WERI-Rb-1 (cell line): ENCODE data around the gene AKAP5.
A peak's percentile ranks its signal among the peaks of the same experiment; 100 is the strongest.

Experiments
- DNase-seq: peaks from one replicate; pipeline ENCODE4 v3.0.0-alpha.2; 2020
- H3K27ac ChIP-seq: fragments of 250-450 bp; sonication (Bioruptor Pico); 2 replicates; pipeline ENCODE4 v1.5.1; 2020; ENCODE audit warnings: mild to moderate bottlenecking, moderate library complexity
- H3K27me3 ChIP-seq: fragments of 250-450 bp; sonication (Bioruptor Pico); 2 replicates; pipeline ENCODE4 v1.5.1; 2021; ENCODE audit warnings: mild to moderate bottlenecking, low read depth, moderate library complexity; ENCODE audit not compliant: insufficient read depth, severe bottlenecking
- H3K36me3 ChIP-seq: fragments of 250-450 bp; sonication (Bioruptor Pico); 2 replicates; pipeline ENCODE4 v1.5.1; 2020; ENCODE audit warnings: mild to moderate bottlenecking, moderate library complexity
- H3K4me3 ChIP-seq: 2 replicates; pipeline ENCODE4 v1.5.1; 2011; ENCODE audit warnings: low read depth, mild to moderate bottlenecking, control low read depth, low read length
- H3K9me3 ChIP-seq: fragments of 250-450 bp; sonication (Bioruptor Pico); 2 replicates; pipeline ENCODE4 v1.5.1; 2021; ENCODE audit warnings: mild to moderate bottlenecking, moderate library complexity; ENCODE audit not compliant: severe bottlenecking
- CTCF ChIP-seq: IDR thresholded peaks from 2 replicates; pipeline ENCODE4 v1.5.1; 2011; ENCODE audit warnings: low read depth, mild to moderate bottlenecking, control low read depth, inconsistent platforms, low read length

Gene AKAP5, protein sequence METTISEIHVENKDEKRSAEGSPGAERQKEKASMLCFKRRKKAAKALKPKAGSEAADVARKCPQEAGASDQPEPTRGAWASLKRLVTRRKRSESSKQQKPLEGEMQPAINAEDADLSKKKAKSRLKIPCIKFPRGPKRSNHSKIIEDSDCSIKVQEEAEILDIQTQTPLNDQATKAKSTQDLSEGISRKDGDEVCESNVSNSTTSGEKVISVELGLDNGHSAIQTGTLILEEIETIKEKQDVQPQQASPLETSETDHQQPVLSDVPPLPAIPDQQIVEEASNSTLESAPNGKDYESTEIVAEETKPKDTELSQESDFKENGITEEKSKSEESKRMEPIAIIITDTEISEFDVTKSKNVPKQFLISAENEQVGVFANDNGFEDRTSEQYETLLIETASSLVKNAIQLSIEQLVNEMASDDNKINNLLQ

DNA sequence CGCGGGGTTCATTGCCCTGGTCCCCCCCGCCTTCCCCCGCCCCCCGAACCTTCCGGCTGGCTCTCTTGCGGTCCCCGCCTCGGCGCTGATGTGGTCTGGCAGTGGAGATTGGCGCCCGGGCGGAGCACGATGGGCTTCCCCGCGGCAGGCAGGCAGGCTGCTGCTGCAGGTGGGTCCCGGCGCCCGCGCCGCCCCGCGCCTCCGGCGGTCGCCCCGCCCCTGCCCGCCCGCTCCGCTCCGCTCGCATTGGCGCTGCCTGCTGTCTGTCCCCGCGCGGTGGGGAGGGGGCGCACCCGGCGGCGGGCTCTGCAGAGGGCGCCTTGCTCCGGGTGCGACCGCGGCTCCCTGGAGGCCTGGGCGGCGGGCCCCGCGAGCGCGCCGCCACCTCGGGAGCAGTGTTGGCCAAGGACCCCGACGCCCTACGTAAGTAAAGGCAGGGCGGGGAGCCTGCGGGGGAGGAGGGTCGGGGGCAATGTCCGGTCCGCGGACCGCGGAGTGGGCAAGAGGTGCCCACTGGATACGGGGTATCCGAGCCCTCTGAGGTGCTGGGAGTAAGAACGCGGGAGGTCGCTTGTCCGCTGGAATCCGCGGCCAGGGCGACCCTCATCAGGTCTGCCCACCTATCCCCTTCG, at the start of gene AKAP5:
TSS of gene AKAP5 (plus strand) at position 309 of the 632 bp plus-strand sequence. CDS start 2,896 bp downstream, outside the sequence.
- TF ChIP-seq CTCF: no peak
- peak; percentile 83 for DNase-seq
- Histone ChIP-seq H3K27me3 (no peaks in the 10 kb centered on the region), H3K4me3 (peak within 1 kb of the TSS; percentile 70), H3K27ac (peak within 1 kb of the TSS; percentile 66), H3K9me3 (no peaks in the 10 kb centered on the region), H3K36me3 (peaks cover 8% of the 10 kb centered on the region)

GRCh38 chr14:64416348-64416932, 48.9 kb upstream of the AKAP5 start:
- DNase-seq: no peak
- Histone ChIP-seq H3K9me3 (no peaks in the 10 kb centered on the region), H3K36me3 (peaks cover 86% of the 10 kb centered on the region), H3K27ac (no peak overlapping the region), H3K27me3 (no peaks in the 10 kb centered on the region), H3K4me3 (no peak overlapping the region)
- no peak for TF ChIP-seq CTCF

DNA sequence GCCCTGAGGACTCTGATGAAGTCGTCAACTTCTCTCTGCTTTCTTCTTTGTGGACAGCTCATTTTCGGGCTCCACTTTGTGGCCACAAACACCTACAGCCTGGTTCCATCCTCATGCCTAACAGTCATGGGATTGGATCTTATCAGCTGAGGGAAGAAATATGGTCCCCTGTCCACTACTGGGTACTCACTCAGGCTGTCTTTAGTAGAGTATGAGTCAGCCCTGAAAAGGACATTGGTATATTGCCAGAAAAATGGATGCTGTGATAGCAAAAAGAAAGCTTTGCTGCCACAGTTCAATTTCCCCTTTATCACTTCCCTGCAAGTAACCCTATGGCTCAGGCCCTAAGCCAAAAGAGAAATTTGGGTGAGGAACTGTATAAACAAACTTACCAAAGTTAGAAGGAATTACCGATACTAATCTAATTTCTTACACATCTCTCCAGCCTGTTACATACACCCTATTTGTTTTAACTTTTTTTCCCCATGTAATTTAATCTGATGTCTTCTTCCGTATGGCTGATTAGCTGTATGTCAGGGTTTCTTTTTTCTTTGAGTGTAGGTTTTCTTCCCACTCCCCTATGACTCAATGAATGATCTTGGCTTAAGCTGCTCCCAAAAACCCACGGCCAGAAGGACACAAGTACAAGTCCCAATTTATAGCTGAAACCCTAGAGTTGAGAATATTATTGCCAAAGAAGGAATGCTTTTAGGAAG, 48.1 kb upstream of the AKAP5 start:
- TF ChIP-seq CTCF: no peak
- Histone ChIP-seq H3K27me3 (no peaks in the 10 kb centered on the region), H3K36me3 (peaks cover 86% of the 10 kb centered on the region), H3K27ac (no peak overlapping the region), H3K4me3 (no peak overlapping the region), H3K9me3 (no peaks in the 10 kb centered on the region)
- no peak for DNase-seq

- Histone ChIP-seq H3K27ac (no peak overlapping the region), H3K27me3 (no peaks in the 10 kb centered on the region), H3K36me3 (peaks cover 86% of the 10 kb centered on the region), H3K9me3 (no peaks in the 10 kb centered on the region), H3K4me3 (no peak overlapping the region)
- TF ChIP-seq CTCF: no peak
- no peak for DNase-seq
Observed at GRCh38 chr14:64417771-64418125, 47.6 kb upstream of the AKAP5 start.

DNA sequence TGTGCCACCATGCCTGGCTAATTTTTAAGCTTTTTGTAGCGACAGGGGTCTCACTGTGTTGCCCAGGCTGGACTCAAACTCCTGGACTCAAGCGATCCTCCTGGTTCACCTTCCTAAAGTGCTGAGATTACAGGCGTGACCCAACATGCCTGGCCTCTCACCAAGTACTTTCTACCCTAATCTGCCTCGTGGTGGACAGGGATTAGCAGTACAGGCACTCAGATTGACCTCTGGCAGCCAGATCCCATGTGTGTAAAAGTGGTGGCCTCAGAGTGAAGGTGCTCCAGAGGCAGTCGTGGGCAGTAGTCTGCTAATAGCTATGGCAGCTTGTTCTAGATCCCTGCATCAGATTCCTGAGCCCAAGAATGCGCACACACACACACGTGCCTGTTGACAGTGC, 46.3 kb upstream of the AKAP5 start:
- Histone ChIP-seq H3K27ac (no peak overlapping the region), H3K36me3 (peaks cover 77% of the 10 kb centered on the region), H3K27me3 (no peaks in the 10 kb centered on the region), H3K9me3 (no peaks in the 10 kb centered on the region), H3K4me3 (no peak overlapping the region)
- DNase-seq: peak; percentile 58
- TF ChIP-seq CTCF: no peak
